Measurements from ENCODE around the gene QPCTL.
A peak's percentile ranks its signal among the peaks of the same experiment; 100 is the strongest.

GRCh38 chr19:45643024-45643926, 49.2 kb upstream of the QPCTL start:
- TF ChIP-seq CTCF (IDR thresholded peaks at IDR 0.05) (peak; percentile 88 to 99 (median 98)), POLR2AphosphoS5 (IDR thresholded peaks at IDR 0.05) (peak; percentile 67)

All from prostate gland (tissue), 2 donors.